Renal cortical epithelial cell (primary cell): ENCODE data around the gene SAMD4A. TPM values are rescaled to one million over a fixed set of nuclear protein-coding genes. Genes with fewer than 3 reads are reported as not detected.
"Not testable (repeated sequence)": the region's sequence is repeated elsewhere in the genome, so short reads cannot be mapped to it uniquely, and the experiment has no call there.

ENCODE experiments used
- DNase-seq: peaks from one replicate; pipeline ENCODE4 v3.0.0-alpha.2; 2011; ENCODE audit warnings: low read depth
- total RNA-seq: library from RNA; depleted of rRNA; stranded (reverse); fragments of >200 nt; gene quantifications from 2 replicates; pipeline ENCODE4 v1.2.3, GENCODE V29; 2014

SAMD4A gene
- total RNA-seq, 1 donor from 2014 or later, result 81.5 TPM

DNA sequence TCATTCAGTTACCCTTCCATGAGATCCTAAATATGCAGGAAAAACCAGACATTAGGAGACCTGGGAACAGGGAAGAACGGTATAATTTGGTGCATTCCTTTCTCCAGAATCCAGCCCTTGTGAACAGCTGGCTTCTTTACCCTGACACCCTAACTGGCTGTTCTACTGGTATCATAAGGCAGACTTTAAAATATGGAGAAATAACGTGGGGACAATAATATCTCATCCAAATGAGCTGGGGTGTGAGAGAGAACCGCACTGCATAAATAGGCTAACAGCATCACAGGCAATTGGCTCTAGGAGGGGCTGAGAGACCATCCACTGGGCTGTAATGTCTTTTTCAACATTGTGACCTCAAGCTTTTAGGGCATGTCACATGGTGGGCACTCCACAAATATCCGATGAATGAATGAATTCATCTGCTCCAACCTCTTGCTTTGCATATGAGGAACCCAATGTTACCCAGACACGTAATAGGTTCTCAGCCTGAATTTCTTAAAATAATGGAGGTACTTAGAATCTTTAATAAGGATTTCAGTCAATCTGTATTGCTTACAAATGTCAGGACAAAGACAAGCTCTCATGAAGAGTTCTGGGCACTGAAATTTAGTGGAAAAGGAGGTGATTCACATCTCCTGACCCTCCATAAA is 157.9 kb downstream of the SAMD4A start:
- no peak for DNase-seq

DNA sequence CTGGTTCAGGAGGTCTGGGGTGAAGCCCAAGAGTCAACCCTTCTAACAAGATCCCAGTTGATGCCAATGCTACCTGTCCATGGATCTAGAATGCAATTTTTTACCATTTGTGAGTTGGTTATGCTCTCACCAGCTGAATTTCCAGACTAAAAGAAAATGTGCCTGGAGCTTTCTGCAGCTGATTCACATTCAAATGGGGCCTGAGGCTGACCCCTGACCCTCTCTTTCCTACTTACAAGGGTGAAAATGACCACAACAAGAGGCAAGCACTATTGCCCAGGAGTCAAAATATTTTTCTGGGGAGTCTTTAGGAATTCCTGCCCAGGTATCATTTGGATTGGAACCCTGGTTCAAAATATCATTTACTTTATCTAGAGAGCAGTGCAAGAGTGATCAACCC is 159.1 kb downstream of the SAMD4A start:
- DNase-seq, result no peak

DNA sequence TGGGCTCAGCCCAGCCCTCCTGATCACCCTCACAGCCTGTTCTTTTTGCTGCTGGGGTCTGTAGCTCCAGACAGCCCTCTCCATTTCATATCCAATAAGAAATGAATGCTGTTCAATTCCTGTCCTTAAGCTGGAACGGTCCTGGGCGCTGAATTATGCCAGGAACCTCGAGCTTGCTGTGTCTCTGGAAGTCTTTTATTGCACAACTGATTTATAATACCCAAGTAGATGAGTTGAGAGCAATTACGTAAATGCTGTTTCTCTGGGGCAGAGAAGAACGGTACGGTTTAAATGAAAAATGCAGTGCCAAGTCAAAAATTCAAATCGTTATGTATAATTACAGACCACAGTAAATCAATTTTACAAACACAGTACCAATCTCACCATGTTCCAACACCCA is 161.0 kb downstream of the SAMD4A start:
- peak; percentile 31 for DNase-seq

DNA sequence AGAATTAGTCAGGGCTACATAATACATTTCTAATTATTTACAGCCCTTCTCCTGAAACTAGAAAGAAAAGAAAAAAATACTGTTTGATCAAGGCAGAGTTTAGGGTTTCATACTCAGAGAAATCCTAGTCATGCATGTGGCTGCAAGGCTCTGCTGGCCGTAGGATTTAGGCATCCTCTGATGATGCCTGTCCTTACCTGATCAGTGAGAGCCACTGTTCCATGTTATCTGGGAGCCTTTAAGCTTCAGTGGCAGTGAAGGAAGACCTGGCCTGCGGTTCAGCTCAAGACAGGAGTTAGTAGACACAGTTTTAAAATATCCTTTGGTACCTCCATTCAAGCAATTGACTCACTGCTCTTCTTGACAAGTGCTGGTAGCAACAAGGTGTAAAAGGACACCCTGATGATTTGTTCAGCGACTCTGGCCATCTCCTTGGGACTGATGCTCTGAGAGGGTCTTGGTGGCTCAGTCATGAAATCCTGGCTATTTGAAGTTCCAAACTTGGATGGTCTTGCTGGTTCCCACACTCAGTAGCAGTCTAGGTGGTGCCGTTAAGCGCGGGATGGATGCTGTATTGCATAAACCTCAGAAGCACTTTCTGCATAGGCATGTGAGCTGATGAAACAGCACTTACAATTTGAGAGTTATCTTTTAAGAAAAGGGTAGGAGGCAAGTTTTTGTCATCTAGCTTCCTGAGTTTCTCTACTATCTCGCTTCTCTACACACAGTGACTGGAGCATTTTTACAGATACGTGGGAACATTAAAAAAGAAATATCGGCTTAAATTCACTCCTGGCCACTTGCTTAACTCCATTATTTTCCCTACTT is 162.0 kb downstream of the SAMD4A start:
- no peak for DNase-seq

DNA sequence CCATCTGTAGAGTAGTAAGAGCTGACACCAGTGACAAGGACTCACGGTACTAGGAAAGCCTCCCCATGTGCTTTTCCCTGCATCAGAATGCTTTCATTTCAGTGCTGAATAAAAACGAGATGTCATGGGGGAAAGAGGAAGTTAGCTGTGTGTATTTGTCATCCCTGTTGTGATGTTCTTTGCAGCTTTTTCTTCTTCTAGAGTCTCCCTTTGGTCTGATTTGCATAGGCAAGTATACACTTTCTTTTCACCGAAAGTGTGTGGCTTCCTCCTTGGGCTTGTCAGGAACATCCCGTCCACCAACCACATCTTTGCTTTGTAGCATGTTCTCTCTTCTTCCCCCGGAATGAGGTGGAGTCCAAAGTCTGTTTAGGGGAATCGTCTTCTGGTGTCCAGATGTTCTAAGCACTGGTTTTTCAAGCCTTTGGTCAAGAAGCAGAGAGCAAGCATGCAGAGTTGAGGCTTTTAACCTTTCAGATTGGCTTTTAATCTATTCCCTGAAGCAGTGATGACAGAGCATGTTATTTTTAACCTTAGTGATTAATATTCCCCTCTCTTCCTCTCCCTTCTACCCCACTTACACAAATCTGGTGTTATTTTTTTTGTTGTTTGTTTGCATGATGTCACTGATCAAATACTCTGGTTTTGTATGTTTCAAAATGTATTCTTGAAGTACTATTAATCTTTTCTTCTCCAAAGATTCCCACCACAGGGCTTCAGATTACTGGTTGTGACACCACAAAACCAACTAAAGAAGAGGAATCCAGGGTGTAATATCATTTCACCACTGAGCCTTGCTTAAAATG is 163.4 kb downstream of the SAMD4A start:
- peak; percentile 52 for DNase-seq

DNA sequence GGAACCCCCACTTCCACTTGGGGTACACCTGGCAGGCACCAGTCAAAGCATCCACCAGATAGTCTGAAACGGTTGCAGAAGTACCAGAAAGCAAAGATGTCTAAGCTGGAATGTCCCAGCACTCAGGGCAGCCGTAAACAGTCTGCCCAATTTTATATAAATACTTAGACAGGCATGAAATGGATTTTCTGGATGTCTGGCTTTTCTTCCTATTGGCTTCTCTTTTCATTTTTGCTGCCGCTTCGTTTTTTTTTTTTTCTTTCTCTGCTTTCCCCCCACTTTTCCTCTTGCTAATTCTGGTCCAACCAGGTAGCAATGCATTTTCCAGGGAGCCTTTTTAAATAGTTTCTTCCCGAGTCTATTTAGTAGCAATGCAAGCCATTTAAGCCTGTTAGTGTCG is 168.0 kb downstream of the SAMD4A start:
- DNase-seq, result no peak

DNA sequence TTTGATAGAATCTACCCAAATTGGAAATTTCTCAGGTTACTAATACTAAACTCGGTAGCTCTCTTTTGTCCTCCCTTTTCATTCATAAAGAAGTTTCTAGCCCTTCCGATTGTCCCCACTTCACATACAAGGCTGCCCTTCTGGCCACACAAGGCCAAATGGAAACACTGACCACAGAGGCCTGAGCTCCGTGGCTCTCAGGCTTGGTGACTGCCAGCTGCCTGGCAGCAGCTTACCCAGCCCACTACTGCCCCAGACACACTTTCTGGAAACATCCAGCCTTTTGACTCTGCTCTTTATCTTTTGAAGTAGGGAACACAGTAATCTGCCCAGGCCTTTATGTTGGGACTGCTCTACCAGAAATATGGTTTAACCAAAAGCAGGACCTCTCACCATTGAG is 168.5 kb downstream of the SAMD4A start:
- no peak for DNase-seq

DNA sequence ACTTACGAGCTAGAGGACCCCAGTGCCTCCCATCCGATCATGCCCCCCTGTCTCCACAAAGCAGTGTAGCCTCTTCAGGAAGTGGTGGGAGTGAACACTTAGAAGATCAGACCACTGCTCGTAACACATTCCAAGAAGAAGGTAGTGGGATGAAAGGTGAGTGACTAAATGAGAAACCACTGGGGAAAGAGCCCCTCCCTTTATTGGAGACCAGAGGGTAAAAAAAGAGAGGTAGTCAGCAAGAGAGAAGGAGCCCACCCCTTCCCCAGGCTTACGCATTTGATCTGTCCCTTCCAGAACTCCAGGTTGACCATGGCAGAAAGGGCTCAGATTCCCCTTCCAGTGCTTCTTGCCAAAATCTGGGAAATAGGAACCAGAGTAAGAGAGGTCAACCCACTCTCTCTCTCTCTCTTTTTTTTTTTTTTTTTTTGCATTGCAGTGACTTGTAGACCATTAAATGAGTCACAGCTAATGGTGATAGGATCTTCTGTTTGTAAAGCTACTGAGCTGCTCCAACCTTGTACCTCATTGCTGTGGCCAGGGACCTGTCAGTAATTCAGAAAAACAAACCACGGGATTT is 170.3 kb downstream of the SAMD4A start:
- peak; percentile 95 for DNase-seq

DNA sequence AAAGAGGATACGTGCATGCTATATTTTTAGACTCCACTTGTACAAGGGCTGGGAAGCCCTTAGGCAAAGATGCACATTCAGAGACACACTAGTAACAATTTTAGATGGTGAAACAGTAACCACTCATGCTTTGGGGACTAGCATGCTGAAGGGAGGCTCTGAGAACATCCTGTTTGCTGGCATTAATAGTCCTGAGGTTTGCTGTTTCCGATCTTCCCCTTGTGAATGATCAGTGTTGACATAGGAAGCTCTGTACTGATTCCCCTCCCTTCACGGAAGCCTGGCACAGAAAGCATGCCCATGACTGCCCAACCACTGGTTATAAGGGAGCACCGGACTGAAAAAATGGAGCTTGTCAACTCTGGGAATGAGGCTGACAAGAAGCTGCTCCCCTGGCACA is 171.1 kb downstream of the SAMD4A start:
- DNase-seq, result no peak

DNA sequence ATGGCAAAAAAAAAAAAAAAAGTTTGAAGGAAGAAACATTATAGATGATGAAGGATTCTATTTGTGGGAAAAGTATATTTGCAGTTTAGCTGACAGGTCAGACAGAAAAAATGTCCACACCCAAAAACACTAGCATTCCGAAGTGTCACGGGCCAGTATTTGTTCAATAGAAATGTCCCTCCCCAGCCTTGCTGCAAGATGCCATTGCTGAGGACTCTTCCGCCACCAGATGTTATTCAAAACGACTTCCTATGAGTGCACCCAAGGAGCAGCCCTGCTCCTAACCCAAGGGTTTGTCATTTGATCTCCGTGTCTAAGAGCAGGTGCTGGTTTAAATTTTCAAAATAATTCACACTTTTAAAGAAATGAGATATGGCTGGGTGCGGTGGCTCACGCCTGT is 172.6 kb downstream of the SAMD4A start:
- no peak for DNase-seq

DNA sequence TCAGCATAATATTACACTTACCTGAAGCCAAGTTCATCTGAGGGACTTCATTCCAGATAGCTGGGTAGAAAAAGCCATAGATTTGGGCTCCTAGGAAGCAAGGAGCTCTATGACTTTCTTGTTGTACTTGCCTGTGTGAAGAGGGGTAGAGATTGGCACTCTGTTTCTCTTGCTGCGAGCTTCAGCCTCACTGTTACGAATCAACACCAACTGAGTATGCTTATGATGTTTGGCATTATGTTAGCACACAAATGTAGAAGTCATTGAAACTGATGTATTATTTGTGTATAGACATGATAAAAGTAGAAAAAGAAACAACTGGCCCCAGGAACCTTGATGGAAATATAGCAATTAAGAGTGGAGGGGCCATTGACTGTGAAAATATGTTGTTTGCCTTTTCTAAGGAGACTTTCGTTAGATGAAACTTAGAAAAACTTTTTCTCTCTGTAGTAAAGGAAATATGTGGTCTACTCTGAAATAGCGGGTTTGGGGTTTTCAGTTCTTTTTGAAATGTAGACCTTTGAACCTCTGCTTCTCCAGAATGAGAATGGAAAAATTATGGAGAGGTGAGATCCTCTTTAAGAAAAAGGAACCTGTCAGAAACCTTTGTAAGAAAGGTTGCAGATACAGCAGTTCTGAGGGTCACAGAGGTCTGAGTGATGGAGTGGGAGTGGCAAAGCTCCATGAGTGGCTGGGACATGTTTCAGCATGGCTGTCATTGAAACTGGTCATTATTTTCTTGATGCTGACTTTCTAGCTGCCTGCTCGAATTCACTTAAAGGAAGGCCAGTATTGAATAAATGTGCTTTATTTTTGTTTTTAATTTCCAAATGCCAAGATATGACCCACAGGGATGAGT is 175.8 kb downstream of the SAMD4A start:
- no peak for DNase-seq

DNA sequence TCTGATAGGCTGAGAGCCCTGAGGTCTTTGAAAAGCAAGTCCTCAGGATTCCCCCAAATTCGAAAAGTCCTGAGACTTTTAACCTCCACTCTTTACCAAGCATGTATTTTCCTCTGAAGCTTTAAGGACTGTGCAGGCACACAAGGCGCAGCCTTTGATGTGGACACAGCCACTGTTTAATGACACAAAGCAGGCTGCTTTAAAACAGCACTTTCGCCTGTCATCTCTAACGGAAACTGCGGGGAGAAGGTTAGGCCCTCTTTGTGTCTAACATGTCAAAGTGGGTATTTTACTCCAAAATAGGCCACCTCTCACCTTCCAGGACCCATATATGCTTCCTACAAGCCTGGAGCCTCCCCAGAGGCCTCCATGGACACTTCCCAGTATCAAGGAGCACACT is 176.5 kb downstream of the SAMD4A start:
- DNase-seq, result no peak

DNA sequence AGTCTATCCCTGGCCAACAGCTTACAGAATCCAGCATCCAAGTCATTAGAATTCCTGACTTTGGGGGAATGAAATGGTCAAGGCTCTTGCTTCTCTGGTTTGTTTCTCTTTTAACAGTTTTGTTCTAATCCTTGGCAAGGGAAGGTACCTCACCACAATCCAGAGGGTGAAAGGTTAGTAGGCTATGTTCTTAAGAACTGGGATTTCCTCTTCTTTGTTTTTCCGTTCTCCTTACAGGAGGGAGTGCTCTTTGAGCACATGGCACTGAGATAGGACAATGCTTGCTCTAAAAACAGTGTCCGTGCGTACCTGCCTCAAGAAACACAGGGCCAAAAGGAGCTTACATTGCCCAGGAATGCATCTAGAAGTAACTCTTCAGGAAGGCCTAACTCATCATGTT is 179.1 kb downstream of the SAMD4A start:
- DNase-seq, result no peak

DNA sequence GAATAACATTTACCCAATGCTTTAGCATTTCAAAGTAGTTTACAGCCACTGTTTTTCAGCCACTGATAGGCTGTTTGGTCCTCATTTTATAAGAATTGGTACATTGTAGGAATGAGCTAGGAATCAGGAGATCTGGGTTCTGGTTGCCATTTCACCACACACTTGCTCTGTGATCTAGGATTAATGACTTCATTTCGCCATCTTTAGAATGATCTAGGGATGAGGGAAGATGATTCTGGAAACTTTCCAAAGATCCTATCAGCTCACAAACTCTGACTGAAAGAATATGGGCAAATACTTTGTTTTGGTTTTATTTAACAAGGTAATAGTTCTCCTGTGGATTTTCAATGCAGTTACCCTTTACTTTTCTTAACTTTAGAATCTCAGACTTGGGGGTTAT is 180.7 kb downstream of the SAMD4A start:
- no peak for DNase-seq

DNA sequence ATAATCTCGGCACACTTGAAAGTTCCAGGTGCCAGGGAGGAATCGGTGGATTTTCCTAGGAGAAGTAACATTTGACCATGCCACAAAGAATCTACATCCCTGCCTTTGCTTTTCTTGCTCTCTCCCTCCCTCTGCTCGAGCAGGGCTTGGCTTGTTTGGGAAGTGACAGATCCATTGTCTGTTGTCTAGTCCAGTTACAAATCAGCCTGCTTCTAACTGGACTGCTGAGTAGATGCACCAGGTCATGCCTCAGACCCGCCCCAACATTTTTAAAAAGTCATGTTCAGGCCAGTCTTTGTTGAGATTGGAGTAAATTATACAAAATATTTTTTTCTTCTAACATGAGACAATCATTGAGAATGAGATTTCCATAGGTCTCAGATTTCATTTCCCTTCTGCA is 182.3 kb downstream of the SAMD4A start:
- DNase-seq, result no peak

DNA sequence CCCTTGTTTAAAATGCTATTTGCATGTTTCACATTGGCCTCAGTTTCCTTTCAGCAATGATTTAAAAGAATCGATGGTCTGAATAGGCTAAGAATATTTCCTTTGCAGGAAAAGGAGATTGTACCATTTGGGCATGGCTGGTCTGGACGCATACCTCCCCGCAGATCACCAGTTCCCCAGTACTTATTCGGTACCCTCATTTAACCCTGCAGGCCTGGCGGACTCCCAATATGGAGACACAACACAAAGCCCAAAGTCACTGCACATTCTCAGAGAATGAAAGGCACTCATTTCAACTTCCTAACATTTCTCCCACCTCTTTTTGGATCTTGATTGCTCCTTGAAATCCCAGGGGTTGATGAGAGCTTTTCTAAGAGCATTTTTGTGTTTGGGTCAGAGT is 182.8 kb downstream of the SAMD4A start:
- DNase-seq, result no peak

DNA sequence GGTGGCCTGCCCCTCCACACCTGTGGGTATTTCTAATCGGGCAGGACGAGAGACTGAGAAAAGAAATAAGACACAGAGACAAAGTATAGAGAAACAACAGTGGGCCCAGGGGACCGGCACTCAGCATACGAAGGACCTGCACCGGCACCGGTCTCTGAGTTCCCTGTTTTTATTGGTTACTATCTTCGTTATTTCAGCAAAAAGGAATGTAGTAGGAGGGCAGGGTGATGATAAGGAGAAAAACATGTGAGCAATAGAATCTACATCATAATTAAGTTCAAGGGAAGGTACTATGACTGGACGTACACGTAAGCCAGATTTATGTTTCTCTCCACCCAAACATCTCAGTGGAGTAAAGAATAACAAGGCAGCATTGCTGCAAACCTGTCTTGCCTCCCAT is 185.7 kb downstream of the SAMD4A start:
- DNase-seq, result not testable (repeated sequence)

DNA sequence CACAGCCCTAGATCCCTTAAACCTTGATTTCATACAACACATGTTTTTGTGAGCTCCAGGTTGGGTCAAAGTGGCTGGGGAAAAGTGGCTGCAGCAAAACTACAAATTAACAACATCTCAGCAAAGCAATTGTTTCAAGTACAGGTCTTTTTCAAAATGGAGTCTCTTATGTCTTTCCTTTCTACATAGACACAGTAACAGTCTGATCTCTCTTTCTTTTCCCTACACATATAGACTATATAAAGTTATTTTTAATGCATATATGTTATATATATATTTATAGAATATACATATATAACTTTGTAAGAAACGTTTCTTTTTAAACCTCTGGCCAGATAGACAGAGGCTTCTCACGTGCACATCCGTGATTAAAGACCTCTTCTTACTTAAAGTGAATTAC is 186.5 kb downstream of the SAMD4A start:
- not testable (repeated sequence) for DNase-seq

DNA sequence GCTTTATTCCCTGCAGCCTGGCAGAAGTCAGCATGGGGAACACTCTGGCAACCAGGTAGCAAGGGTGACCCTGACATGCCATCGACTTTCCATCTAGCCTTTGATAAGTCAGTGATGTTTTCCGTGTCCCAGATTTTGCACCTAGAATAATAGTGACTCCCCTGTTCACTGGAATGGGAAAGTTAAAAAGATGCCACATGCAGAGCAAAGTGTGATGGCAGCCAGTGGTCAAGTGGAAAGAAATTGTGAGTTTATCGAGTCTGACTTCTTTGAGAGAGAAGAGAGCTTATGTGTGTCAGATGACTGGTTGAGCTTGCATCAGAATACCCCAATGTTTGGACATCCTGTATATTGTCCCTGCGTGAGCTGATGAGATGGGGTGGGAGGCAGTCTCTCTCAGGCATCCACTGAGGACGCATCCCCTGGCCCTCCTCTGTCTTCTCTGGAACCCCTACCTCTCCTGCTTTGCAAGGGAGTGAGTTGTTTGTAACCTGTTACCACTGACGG is 187.2 kb downstream of the SAMD4A start:
- DNase-seq, result no peak

DNA sequence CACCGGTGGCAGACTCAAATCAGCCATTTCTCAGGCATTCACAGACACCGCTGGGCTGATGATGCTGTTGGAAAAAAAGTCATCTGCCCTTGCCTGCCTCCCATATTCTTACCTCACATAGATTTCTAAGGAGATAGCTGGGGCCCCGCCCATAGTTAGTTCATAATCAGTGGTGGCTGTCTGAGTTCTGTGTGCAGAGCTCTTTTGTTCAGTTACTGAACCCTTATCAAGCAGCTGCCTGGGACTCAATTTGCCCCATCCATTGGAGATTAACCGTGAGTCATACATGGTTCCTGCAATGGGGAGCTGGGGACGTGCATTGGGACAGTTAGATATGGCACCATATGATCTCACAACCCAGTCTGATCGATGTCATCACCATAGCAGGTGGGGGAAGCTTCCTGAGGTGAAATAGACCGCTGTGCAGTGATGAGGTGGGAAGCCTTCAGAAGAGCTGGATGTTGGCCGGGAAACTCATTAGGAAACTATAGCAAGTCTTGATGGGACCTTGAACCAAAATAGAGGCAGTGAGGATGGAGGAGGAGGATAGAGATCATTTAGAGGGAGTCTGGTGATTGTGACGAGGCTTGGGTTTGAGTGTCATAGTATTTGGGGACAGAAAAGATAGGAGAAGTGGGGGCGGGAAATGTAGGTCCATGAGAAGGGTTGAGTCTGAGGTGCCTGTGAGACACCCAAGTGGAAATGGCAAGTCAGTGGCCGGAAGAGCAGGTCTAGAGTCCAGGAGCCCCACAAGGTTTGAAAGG is 187.9 kb downstream of the SAMD4A start:
- DNase-seq, result no peak
